Activated T-helper 1 cell treated with Interleukin-2 at 50 U/mL for 16 hours (primary cell): ENCODE data around the gene KHSRP.
A peak's percentile ranks its signal among the peaks of the same experiment; 100 is the strongest.

Experiments
- DNase-seq: peaks from one replicate; pipeline ENCODE4 v3.0.0-alpha.2; 2020; ENCODE audit warnings: low read depth

The KHSRP gene, protein sequence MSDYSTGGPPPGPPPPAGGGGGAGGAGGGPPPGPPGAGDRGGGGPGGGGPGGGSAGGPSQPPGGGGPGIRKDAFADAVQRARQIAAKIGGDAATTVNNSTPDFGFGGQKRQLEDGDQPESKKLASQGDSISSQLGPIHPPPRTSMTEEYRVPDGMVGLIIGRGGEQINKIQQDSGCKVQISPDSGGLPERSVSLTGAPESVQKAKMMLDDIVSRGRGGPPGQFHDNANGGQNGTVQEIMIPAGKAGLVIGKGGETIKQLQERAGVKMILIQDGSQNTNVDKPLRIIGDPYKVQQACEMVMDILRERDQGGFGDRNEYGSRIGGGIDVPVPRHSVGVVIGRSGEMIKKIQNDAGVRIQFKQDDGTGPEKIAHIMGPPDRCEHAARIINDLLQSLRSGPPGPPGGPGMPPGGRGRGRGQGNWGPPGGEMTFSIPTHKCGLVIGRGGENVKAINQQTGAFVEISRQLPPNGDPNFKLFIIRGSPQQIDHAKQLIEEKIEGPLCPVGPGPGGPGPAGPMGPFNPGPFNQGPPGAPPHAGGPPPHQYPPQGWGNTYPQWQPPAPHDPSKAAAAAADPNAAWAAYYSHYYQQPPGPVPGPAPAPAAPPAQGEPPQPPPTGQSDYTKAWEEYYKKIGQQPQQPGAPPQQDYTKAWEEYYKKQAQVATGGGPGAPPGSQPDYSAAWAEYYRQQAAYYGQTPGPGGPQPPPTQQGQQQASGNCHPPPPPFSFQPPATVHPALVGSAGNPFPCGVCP

GRCh38 chr19:6424195-6424938 lies at the start of gene KHSRP:
Gene KHSRP (minus strand): TSS chr19:6424811. CDS start chr19:6424701, 110 bp downstream.
- peak; percentile 29 for DNase-seq

DNA sequence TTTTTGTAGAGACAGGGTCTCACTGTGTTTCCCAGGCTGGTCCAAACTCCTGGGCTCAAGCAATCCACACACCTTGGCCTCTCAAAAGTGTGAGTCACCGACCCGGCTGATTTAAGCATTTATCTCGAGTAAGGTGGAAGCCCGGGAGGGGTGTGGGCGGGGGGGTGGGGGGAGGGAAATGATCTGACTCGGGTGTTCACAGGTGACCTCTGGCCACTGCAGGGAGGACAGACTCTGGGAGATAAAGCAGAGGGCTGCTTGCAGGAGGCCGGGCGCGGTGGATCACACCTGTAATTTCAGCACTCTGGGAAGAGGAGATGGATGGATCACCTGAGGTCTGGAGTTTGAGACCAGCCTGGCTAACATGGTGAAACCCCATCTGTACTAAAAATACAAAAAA lies 49.0 kb upstream of the KHSRP start:
- no peak for DNase-seq

- no peak for DNase-seq
Measured at GRCh38 chr19:6472713-6473112, 48.1 kb upstream of the KHSRP start.

- no peak for DNase-seq
Measured at GRCh38 chr19:6471076-6471475, 46.5 kb upstream of the KHSRP start.

GRCh38 chr19:6470173-6470572 lies 45.6 kb upstream of the KHSRP start:
- no peak for DNase-seq

GRCh38 chr19:6467384-6467783 lies 42.8 kb upstream of the KHSRP start:
- no peak for DNase-seq

GRCh38 chr19:6466526-6467248 lies 42.1 kb upstream of the KHSRP start:
- DNase-seq: no peak

GRCh38 chr19:6465663-6466062 lies 41.1 kb upstream of the KHSRP start:
- no peak for DNase-seq

DNA sequence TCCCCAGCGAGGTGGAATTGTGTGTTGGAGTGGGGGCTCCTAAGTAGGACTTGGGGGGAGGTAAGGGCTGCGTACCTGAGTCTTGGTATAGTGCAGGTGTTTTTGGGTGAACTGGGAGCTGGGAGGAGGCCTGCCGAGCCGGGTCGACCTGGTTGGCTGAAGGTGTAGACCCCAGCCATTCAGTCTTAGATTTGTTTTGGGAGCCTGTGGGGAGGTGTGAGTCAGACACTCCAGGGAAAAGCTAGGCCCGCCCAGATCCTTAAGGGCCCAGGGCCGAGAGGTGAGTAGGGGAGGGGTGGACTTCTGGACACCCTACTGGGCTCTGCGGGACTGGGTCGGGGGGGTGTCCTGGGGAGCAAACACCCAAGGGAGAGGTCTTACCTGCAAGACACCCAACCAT lies 40.4 kb upstream of the KHSRP start:
- no peak for DNase-seq

GRCh38 chr19:6464070-6464873 lies 39.7 kb upstream of the KHSRP start, which contains the start of gene CRB3:
Gene CRB3 (plus strand): TSS chr19:6464271. CDS start chr19:6464702, 431 bp downstream.
- DNase-seq: peak; percentile 27

GRCh38 chr19:6460099-6460884 lies 35.7 kb upstream of the KHSRP start:
- DNase-seq: peak; percentile 93

- peak; percentile 33 for DNase-seq
Measured at GRCh38 chr19:6459262-6460098, 34.9 kb upstream of the KHSRP start, which contains the start of gene SLC25A23. Gene SLC25A23 (minus strand): TSS chr19:6459792. CDS start chr19:6459628, 164 bp downstream.

DNA sequence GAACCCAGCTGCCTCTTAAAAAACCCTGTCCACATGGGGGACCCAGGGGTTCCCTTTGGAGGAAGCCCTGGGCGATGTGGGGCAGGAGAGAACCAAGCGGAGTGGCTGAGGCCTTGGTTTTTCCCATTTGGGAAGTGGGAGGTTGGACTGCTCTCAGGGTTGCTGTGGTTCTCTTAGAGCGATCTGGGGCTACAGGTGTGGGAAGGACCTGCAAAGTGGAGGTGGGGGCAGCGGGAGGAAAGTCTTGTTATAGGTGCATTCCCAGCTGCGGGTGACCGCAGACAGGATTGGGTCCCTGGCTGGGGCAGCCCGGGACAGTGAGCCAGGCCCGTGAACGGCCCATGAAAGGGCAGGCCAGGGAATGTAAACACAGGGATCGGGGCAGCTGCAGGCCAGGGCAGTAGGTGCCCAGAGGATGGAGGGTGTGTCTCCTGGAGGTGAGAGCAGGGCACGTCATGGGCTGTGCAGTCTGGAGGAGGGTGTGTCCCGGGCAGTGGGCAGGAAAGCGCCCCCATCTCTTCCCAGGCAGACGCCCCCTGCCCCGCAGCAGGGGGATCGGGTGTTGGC lies 34.2 kb upstream of the KHSRP start:
- DNase-seq: no peak

DNA sequence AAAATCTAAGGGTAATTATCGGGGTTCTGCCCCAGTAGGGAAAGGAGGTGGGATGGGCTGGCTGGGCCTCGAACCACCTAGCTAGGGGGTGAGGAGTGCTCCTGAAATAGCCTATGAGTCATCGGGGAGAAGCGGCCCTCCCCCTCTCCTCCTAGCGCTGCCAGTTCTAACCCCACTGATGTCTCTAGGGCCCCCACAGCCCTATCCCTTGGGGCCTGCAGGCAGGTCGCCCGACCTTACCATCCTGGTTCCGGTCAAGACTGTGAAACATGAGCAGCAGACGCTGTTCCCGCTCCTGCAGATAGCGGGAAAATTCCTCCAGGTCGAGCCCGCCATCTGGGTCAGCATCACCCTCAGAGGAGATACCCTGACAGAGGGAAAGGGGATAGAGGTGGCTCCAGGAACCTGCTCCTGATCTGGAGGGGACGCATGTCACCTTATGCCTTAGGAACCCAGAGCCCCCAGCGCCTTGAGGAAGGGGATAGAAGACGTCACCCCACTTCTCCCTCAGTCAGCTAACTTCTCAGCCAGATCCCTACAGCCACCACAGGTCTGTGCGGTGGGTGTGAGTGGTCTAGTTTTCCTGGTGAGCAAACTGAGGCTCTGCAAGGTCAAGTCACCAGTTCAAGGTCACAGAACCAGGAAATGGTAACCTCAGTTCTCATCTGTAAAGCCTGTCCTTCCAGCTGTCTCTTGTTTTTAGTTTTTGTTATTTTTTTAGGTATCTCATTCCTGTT lies 33.5 kb upstream of the KHSRP start:
- DNase-seq: no peak

GRCh38 chr19:6455924-6456323 lies 31.3 kb upstream of the KHSRP start:
- no peak for DNase-seq

DNA sequence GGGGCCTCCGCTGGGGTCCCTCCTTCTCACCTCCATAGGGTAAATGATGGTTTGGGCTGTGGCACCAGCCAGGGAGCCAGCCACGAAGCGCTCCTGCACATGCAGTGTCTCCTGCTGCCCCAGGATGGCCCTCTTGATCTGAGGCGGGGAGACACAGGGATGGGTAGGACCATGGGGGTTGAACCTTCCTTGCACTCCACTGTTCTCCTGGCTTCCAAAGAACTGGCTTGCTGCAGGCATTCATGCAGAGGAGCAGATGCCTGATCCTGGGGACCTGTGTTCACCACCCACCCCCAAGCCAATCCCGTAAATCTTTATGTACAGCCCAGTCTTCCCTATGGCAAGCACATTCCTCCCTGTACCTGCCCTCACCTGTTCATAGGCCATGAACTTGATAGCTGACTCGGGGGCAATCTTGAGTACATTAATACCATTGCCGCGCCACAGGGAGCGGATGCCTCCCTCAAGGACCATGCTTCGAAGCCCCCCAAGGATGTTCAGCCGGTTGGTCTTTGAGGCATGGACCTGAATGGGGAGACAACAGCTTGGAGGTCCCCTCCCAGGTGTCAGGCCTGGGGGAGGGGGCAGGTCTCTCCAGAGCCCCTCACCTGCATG lies 29.4 kb upstream of the KHSRP start:
- DNase-seq: no peak

DNA sequence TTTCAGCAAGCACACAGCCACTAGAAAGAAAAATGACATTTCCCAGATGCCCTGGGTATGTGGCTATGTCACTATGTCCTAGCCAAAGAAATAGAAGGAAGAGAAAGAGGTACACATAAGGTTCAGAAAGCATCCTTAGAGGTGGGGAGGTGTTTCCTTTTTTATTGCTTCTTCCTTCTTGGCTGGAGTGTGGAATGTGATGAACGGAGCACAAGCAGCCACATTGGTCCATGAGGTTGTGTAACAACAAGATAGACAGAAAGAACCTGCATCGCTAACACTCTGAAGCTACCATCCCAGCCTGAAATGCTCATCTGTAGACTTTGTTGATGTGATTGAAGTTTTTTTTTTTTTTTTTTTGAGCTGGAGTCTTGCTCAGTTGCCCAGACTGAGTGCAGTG lies 28.3 kb upstream of the KHSRP start:
- DNase-seq: no peak

DNA sequence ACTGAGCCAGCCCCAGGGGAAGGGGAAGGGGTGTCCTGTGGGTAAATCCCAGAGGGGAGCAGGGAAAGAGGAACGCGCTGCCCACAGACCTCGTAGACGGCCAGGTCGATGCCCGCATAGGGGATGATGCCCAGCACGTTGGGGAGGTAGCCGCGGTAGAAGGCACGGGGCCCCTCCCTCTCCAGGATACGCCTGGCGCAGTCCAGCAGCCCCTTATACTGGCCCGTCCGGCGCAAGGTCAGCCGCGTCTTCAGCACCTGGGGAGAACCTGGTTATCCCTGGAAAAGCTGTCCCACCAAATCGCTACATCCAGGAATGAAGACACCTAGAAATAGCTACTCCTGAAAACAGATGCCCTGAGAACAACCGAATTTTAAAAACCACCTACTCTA lies 27.6 kb upstream of the KHSRP start:
- no peak for DNase-seq
